DMS79 (cell line): ENCODE results near the gene AIF1.

Source experiments
- DNase-seq: peaks from one replicate; lab custom pipeline; 2025; lab: John Stamatoyannopoulos, UW

The AIF1 gene

DNA sequence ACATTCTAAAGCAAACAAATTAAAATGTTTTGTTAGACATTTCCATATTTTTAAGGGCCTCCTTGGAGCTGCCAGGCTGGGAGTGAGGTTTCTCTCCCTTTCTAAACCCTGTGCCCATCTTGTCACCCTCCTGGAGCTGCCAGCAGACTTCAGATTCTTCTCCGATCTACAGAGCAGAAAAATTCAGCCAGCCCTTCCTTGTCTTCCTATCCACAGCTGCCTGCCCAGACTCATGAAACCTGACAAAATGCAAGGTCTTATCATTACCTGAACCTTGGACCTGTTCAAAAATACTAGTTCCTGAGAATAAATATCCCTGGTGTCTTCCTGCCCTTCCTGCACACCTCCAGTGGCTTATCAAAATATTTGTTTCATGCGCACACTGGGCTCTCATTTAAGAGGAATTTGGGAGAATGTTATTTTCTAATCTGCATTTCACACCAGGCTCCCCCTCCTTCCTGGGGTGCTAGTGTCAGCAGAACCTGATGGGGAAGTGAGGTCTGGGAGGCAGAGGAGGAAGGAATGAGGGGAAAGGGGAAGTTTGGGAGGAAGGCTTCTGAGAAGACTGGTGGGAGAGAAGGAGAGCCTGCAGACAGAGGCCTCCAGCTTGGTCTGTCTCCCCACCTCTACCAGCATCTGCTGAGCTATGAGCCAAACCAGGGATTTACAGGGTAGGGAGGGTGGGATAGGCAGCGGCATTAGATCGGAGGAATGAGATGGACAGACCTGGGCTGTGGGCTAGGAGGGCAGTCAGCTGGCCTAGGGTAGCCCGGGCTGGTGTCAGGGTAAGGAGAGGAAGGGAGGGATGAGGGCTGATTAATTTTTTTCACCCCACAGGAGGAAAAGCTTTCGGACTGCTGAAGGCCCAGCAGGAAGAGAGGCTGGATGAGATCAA, at the start of gene AIF1:
TSS of gene AIF1 (plus strand) at position 551 of the 895 bp plus-strand sequence. CDS start at position 647, 96 bp downstream.
- DNase-seq = no peak

DNA sequence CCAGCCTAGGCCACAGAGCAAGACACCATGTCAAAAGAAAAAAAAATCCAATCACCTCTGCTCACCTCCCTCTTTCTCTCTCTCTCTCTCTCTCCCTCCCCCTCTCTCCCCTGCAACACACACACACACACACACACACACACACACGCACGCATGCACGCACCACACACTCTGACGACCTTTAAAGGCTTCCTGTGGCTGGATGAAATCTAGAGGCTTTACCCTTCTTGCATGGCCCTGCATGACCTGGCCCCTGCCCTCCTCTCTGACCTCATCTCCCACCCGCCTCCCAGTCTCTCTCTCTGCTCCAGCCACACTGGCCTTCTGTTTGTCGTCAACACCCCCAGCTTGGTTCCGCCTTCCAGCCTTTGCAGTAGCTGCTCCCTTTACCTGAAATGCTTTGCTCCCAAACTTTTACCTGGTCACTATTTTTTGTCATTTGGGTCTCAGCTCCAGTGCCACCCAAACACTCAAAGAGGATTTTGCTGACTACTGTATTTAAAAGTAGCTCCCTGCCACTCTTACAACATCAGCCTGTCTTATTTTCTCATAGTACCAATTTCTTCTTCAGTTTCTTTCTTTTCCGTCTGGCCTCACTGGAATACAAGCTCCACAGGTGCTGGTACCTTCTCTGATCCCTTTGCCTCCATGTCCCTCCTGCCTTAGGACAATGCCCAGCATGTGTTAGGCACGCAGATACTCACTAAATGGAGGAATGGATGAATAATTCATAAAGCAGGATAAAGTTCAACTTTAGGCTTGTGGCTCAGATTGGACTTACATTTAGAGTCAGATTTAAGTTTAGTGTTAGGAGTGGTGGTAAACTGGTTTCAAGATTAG, 47.3 kb upstream of the AIF1 start:
- DNase-seq = no peak

DNA sequence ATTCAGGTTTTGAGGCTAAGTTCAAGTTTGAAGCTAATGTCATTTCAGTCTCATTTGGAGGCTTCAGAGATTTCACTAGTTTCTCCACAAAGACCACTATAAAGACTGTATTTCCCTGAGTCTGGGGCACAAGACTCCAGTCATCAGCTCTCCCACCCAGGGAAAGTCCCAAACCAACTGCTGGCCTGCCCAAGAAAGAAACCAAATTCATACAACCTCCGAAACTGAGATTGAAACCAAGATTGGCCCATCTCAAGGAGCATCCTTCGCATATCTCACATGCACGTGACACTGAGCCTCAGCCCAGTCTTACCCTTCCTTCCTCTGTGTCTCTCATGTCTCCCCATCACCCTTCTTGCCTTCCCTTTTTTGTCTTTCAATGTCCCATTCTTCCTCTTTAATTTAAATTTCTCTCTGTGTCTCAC, 46.5 kb upstream of the AIF1 start:
- no peak for DNase-seq

DNA sequence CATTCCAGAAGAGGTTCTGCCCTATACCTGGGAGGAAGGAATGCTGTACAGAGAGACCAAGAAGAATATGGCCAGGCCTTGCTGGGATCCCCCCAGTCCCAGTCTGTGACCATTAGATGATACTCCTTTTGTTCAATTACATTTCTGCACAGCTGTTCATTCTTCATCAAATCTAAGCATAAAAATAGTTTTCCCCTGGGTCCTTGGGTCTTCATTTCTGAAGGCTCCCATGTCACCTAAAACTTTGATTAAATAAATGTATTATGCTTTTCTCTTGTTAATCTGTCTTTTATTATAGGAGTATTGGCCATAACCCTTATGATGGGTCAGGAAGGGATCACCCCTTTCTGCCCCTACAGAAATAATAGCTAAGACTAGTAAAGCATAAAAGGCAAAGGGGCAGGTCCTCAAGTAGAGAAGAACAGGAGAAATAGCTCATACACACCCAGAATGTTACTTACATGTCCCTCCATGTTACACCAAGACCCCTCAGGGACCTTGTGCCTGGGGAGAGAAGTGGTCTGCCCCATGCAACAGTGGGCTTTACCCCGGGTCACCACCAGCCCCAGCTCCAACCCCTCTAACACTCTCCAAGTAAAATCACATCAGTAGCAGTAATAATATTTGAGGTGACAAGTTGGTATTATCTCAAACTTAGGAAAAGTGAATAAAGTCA, 45.0 kb upstream of the AIF1 start:
- DNase-seq = no peak

DNA sequence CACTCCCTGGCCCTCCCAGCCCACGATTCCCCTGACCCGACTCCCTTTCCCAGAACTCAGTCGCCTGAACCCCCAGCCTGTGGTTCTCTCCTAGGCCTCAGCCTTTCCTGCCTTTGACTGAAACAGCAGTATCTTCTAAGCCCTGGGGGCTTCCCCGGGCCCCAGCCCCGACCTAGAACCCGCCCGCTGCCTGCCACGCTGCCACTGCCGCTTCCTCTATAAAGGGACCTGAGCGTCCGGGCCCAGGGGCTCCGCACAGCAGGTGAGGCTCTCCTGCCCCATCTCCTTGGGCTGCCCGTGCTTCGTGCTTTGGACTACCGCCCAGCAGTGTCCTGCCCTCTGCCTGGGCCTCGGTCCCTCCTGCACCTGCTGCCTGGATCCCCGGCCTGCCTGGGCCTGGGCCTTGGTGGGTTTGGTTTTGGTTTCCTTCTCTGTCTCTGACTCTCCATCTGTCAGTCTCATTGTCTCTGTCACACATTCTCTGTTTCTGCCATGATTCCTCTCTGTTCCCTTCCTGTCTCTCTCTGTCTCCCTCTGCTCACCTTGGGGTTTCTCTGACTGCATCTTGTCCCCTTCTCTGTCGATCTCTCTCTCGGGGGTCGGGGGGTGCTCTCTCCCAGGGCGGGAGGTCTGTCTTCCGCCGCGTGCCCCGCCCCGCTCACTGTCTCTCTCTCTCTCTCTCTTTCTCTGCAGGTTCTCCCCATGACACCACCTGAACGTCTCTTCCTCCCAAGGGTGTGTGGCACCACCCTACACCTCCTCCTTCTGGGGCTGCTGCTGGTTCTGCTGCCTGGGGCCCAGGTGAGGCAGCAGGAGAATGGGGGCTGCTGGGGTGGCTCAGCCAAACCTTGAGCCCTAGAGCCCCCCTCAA, 42.8 kb upstream of the AIF1 start, which contains the start of gene LTA:
TSS of gene LTA (plus strand) at position 249 of the 871 bp plus-strand sequence. CDS start at position 703, 454 bp downstream.
- DNase-seq = no peak

DNA sequence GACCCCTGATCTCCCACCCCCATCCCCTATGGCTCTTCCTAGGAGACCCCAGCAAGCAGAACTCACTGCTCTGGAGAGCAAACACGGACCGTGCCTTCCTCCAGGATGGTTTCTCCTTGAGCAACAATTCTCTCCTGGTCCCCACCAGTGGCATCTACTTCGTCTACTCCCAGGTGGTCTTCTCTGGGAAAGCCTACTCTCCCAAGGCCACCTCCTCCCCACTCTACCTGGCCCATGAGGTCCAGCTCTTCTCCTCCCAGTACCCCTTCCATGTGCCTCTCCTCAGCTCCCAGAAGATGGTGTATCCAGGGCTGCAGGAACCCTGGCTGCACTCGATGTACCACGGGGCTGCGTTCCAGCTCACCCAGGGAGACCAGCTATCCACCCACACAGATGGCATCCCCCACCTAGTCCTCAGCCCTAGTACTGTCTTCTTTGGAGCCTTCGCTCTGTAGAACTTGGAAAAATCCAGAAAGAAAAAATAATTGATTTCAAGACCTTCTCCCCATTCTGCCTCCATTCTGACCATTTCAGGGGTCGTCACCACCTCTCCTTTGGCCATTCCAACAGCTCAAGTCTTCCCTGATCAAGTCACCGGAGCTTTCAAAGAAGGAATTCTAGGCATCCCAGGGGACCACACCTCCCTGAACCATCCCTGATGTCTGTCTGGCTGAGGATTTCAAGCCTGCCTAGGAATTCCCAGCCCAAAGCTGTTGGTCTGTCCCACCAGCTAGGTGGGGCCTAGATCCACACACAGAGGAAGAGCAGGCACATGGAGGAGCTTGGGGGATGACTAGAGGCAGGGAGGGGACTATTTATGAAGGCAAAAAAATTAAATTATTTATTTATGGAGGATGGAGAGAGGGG, 41.6 kb upstream of the AIF1 start:
- DNase-seq = no peak

DNA sequence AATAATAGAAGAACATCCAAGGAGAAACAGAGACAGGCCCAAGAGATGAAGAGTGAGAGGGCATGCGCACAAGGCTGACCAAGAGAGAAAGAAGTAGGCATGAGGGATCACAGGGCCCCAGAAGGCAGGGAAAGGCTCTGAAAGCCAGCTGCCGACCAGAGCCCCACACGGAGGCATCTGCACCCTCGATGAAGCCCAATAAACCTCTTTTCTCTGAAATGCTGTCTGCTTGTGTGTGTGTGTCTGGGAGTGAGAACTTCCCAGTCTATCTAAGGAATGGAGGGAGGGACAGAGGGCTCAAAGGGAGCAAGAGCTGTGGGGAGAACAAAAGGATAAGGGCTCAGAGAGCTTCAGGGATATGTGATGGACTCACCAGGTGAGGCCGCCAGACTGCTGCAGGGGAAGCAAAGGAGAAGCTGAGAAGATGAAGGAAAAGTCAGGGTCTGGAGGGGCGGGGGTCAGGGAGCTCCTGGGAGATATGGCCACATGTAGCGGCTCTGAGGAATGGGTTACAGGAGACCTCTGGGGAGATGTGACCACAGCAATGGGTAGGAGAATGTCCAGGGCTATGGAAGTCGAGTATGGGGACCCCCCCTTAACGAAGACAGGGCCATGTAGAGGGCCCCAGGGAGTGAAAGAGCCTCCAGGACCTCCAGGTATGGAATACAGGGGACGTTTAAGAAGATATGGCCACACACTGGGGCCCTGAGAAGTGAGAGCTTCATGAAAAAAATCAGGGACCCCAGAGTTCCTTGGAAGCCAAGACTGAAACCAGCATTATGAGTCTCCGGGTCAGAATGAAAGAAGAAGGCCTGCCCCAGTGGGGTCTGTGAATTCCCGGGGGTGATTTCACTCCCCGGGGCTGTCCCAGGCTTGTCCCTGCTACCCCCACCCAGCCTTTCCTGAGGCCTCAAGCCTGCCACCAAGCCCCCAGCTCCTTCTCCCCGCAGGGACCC, 40.6 kb upstream of the AIF1 start:
- no peak for DNase-seq

DNA sequence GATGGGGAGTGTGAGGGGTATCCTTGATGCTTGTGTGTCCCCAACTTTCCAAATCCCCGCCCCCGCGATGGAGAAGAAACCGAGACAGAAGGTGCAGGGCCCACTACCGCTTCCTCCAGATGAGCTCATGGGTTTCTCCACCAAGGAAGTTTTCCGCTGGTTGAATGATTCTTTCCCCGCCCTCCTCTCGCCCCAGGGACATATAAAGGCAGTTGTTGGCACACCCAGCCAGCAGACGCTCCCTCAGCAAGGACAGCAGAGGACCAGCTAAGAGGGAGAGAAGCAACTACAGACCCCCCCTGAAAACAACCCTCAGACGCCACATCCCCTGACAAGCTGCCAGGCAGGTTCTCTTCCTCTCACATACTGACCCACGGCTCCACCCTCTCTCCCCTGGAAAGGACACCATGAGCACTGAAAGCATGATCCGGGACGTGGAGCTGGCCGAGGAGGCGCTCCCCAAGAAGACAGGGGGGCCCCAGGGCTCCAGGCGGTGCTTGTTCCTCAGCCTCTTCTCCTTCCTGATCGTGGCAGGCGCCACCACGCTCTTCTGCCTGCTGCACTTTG, 39.6 kb upstream of the AIF1 start, which contains the start of gene TNF:
TSS of gene TNF (plus strand) at position 231 of the 567 bp plus-strand sequence. CDS start at position 408, 177 bp downstream.
- no peak for DNase-seq

DNA sequence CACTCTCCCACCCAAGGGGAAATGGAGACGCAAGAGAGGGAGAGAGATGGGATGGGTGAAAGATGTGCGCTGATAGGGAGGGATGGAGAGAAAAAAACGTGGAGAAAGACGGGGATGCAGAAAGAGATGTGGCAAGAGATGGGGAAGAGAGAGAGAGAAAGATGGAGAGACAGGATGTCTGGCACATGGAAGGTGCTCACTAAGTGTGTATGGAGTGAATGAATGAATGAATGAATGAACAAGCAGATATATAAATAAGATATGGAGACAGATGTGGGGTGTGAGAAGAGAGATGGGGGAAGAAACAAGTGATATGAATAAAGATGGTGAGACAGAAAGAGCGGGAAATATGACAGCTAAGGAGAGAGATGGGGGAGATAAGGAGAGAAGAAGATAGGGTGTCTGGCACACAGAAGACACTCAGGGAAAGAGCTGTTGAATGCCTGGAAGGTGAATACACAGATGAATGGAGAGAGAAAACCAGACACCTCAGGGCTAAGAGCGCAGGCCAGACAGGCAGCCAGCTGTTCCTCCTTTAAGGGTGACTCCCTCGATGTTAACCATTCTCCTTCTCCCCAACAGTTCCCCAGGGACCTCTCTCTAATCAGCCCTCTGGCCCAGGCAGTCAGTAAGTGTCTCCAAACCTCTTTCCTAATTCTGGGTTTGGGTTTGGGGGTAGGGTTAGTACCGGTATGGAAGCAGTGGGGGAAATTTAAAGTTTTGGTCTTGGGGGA, 38.9 kb upstream of the AIF1 start:
- DNase-seq = no peak

DNA sequence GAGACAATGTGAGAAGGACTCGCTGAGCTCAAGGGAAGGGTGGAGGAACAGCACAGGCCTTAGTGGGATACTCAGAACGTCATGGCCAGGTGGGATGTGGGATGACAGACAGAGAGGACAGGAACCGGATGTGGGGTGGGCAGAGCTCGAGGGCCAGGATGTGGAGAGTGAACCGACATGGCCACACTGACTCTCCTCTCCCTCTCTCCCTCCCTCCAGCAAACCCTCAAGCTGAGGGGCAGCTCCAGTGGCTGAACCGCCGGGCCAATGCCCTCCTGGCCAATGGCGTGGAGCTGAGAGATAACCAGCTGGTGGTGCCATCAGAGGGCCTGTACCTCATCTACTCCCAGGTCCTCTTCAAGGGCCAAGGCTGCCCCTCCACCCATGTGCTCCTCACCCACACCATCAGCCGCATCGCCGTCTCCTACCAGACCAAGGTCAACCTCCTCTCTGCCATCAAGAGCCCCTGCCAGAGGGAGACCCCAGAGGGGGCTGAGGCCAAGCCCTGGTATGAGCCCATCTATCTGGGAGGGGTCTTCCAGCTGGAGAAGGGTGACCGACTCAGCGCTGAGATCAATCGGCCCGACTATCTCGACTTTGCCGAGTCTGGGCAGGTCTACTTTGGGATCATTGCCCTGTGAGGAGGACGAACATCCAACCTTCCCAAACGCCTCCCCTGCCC, 38.0 kb upstream of the AIF1 start:
- DNase-seq = no peak

DNA sequence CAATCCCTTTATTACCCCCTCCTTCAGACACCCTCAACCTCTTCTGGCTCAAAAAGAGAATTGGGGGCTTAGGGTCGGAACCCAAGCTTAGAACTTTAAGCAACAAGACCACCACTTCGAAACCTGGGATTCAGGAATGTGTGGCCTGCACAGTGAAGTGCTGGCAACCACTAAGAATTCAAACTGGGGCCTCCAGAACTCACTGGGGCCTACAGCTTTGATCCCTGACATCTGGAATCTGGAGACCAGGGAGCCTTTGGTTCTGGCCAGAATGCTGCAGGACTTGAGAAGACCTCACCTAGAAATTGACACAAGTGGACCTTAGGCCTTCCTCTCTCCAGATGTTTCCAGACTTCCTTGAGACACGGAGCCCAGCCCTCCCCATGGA, 37.5 kb upstream of the AIF1 start:
- DNase-seq = no peak

DNA sequence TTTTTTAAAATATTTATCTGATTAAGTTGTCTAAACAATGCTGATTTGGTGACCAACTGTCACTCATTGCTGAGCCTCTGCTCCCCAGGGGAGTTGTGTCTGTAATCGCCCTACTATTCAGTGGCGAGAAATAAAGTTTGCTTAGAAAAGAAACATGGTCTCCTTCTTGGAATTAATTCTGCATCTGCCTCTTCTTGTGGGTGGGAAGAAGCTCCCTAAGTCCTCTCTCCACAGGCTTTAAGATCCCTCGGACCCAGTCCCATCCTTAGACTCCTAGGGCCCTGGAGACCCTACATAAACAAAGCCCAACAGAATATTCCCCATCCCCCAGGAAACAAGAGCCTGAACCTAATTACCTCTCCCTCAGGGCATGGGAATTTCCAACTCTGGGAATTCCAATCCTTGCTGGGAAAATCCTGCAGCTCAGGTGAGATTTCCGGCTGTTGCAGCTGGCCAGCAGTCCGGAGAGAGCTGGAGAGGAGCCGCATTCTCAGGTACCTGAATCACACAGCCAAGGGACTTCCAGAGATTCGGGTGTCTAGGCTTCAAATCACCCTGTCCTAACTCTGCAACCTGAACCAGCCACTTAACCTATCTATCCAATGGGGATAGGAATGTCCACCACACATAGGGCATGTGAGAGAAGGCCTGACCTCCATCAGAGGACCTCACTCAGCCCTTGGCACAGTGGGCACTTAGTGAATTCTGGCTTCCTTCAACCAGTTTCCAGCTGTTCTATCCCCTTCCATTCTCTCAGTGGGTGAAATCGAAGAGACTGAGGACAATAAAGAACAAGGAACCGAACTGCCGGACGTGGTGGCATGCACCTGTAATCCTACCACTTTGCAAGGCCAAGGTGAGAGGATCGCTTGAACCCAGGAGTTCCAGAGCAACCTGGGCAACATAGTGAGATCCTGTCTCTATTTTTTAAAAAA, 36.6 kb upstream of the AIF1 start:
- DNase-seq = no peak

DNA sequence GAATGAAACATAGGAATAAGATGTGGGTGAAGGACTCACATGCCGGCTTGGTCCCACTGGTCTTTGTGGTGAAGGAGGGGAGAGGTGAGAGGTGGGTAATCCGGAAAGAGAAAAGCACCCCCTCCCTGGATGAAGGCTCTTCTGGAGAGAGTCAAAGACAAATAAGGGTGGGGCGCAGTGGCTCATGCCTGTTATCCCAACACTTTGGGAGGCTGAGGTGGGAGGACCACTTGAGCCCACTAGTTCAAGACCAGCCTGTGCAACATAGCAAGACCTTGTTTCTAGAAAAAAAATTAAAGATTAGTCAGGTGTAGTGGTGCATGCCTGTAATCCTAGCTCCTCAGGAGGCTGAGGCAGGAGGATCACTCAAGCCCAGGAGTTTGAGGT, 35.9 kb upstream of the AIF1 start:
- DNase-seq = no peak

DNA sequence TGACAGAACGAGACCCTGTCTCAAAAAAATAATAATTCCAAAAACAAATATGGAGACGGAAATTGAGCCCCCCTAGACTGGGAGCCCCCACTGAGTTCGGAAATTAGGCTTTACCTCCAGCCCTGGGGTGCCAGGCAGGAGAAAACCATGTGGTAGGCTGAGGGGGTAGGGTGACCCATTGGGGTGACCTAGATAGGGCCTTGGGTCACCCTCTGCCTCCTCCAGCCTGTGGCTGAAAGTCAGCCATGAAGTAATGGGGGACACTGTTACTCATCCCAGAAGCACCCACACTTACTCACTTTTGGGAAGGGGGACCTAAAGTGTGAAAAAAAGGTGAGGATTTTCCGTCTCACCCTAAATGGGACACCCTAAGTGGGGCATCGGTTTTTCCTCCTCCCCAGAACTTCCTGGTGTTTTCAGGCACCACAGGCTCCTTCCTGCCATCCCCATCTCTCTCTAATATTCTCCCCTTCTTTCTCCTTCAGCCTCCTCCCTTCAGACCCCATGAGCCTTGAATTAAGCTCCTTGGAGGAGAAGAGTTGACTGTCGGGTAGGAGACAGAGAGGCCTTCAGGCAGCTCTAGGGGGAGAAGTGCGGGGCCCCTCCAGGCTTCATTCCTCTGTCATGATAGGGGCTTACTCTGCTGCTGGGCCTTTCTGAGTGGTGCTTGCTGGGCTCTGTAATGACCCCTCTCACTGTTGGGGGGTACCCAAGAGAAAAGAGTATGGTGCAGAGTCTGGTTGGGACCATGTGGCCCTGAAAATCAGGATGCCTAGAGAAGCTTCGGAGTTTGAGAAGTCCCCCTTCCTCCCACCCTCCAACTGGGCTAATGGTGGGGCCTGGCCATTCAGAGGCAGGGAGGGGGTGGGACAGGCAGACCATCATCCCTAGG, 35.2 kb upstream of the AIF1 start:
- no peak for DNase-seq

DNA sequence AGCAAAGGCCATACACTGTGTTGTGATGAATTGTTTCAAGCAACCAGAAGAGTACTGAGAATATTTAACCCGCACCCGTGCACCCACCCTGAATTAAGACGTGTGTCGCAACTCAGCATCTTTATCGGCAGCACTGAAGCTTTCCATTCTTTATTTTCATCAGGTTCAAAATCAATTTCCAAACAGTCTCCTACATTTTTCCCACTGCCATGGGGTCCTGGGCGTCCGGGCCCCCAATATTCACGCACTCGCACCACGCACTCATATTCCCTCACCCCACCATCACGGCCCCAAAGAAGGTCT, 34.6 kb upstream of the AIF1 start:
- no peak for DNase-seq
